ENCODE data around the gene CFAP53. TPM values are rescaled to one million over a fixed set of nuclear protein-coding genes. Genes with fewer than 3 reads are reported as not detected.

Gene CFAP53
- total RNA-seq, 1 donor from 2014 or later, result not detected

DNA sequence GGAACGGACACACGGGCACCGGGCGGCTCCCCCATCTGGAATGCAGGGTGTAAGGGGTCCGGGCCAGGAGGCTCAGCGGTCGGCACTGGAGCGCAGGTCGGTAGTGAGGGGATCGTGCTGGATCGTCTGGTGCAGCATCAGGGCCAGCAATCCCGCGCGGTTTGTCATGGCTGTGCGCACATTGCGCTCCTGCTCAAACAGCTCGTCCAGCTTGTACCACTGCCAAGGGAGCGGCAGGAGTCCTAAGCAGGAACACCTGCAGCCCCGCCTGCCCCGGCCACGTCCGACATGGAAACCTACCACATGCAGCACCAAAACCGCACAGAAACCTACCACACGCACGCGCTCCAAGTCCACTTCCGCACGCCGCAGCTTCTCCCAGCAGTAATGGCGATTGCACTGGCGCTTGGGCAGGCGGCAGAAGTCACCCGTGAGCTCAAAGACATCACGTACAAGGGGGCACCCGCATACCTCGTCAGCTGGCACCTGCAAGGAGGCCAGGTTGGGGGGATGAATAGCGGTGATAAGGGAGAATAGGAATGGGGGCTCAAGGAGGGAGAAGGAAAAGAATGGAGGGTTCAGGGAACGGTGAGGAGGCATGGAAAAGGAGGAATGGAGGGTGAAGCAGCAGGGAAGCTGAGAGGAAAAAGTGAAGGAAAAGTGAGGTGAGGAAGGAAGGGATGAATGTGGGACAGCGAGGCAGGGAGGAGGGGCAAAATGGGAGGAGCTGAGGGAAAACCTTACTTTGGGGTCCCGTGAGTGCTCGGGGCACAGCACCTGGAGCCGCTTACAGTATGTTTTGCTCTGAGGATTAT is 16.4 kb upstream of the CFAP53 start:
- H3K4me3 ChIP-seq, result peak overlapping the region in 1 of 2 donors; percentile 93
- TF ChIP-seq, protein P1, sequence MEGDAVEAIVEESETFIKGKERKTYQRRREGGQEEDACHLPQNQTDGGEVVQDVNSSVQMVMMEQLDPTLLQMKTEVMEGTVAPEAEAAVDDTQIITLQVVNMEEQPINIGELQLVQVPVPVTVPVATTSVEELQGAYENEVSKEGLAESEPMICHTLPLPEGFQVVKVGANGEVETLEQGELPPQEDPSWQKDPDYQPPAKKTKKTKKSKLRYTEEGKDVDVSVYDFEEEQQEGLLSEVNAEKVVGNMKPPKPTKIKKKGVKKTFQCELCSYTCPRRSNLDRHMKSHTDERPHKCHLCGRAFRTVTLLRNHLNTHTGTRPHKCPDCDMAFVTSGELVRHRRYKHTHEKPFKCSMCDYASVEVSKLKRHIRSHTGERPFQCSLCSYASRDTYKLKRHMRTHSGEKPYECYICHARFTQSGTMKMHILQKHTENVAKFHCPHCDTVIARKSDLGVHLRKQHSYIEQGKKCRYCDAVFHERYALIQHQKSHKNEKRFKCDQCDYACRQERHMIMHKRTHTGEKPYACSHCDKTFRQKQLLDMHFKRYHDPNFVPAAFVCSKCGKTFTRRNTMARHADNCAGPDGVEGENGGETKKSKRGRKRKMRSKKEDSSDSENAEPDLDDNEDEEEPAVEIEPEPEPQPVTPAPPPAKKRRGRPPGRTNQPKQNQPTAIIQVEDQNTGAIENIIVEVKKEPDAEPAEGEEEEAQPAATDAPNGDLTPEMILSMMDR (IDR thresholded peaks at IDR 0.05), result no peak
- peaks cover 25 to 36% of the 10 kb centered on the region in 2 donors for H3K36me3 ChIP-seq
- H3K27ac ChIP-seq, result peak overlapping the region in 1 of 2 donors; percentile 97
- H3K9me3 ChIP-seq, result no peaks in the 10 kb centered on the region
- intact Hi-C loops (cut with DNase I), result loop anchor here (5.0 to 10.0 kb wide), 5 partner anchors 372 to 915 kb away; partner anchors contain the start of genes ACAA2, C18orf32, ME2 and MEX3C
- peaks cover 3 to 23% of the 10 kb centered on the region in 2 donors for H3K4me1 ChIP-seq
- DNase-seq (ENCODE audit: low spot score in 2 of 2), result peak in 1 of 2 donors; percentile 64
- no peaks in the 10 kb centered on the region for H3K27me3 ChIP-seq

DNA sequence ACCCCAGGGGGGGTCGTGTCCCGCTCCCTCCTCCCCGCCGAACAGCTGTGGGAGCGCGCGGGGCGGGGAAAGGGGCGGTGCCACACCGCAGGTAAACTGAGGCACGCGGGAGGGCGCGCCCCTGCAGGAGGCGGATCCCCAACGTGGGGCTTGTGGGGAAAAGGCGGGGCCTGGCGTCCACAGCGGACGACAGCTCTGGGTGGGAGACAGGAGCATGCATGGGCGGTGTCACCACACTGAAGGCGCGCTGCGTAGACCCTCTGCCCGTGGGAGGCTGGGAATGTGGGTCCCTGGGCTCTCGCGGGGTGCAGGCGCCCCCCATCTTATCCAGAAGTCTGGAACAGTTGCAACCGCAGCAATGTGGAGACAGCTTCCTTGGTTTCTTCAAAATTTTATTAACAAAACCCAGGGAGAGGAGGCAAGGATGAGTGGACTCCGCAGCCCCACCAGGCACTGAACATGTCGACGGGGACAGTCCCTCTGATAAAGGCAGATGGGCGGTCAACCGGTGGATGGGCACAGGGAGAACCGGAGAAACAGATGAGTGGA is 15.8 kb upstream of the CFAP53 start:
- no peak for DNase-seq (ENCODE audit: low spot score in 2 of 2)
- intact Hi-C loops (cut with DNase I), result loop anchor here (1.0 to 10.0 kb wide), 8 partner anchors 16 to 915 kb away; partner anchors contain the start of genes ACAA2, C18orf32, CFAP53 and ME2

DNA sequence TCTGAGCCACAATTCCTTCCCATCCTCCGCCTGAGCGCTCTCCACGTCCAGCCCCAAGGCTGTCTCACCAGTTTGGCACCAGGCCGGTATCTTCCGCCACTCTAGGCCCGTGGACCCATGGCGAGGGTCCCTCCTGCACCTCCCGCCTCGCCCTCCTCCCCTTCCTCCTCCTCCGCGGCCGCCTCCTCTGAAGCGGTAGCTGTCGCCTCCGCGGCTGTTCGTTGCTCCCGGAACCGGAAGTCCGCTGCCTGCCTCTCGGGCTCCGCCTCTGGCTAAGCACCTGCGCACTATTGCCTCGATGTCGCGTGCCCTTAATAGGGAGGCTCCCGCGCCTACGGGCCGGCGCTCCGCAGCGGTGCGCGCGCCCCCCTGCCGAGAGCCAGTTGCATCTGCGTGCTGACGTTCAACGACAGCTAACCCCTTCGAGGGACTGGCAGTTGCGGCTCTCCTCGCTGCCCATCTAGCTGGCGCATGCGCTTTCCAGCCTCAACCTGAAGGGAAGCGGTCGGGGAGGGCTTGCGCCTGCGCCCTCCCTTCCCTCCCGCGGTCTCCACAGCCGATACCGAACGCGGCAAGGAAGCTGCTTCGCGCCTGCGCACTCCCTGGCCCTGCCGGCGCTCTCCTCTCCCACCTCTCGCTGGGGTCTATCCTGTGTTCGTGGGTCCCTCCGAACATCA is 15.1 kb upstream of the CFAP53 start, which contains the start of gene MBD1:
MBD1 (minus strand) TSS at position 229 of the 677 bp plus-strand sequence. CDS start 1,531 bp downstream, outside the sequence.
- Histone ChIP-seq H3K27ac (peak within 1 kb of the TSS; percentile 92 to 97), H3K36me3 (peaks cover 32 to 47% of the 10 kb centered on the region in 2 donors), H3K4me1 (peaks cover 3 to 23% of the 10 kb centered on the region in 2 donors), H3K27me3 (no peaks in the 10 kb centered on the region), H3K9me3 (no peaks in the 10 kb centered on the region), H3K4me3 (peak within 1 kb of the TSS; percentile 71 to 93)
- TF ChIP-seq, protein P1 (IDR thresholded peaks at IDR 0.05), result peak in 2 of 3 experiments; percentile 22 to 38
- intact Hi-C loops (cut with DNase I), result loop anchor here (1.0 to 10.0 kb wide), 8 partner anchors 15 to 916 kb away; partner anchors contain the start of genes ACAA2, C18orf32, CFAP53 and ME2
- peak; percentile 92 to 98 for DNase-seq (ENCODE audit: low spot score in 2 of 2)

More for the DNA sequence above, 15.8 kb upstream of the CFAP53 start:
- TF ChIP-seq, protein P1 (IDR thresholded peaks at IDR 0.05), result no peak
- Histone ChIP-seq H3K9me3 (no peaks in the 10 kb centered on the region), H3K36me3 (peaks cover 26 to 41% of the 10 kb centered on the region in 2 donors), H3K27ac (peak overlapping the region; percentile 92 to 97), H3K27me3 (no peaks in the 10 kb centered on the region), H3K4me3 (peak overlapping the region; percentile 71 to 93), H3K4me1 (peaks cover 3 to 23% of the 10 kb centered on the region in 2 donors)

DNA sequence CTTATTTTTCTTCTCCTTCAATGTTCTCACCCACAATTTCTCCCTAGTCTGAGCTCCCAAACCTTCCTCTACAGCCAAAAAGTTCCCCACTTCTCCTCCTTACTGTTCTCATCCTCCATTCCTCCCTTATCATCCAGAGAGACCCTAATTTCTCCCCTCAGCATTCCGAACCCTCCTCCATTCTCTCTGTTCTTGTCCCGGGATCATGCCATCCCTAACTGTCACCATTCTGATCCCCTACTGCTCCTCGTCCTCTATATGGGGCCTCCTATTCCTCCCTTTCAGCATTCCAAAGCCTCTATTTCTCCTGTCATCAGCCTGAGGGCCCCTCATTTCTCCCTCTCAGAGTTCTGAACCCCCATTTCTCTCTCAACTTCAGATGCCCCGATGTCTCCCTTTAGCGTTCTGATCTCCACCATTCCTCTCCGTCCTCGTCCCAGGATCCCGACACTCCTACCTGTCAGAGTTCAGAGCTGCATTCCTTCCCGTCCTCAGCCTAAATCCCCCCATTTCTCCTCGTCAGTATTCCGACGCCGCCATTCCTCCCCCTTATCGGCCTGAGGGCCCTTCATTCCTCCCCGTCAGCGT is 14.5 kb upstream of the CFAP53 start:
- intact Hi-C loops (cut with DNase I), result loop anchor here (1.0 to 10.0 kb wide), 8 partner anchors 14 to 916 kb away; partner anchors contain the start of genes ACAA2, C18orf32, CFAP53 and ME2
- H3K4me1 ChIP-seq, result peaks cover 3 to 23% of the 10 kb centered on the region in 2 donors
- peaks cover 38 to 53% of the 10 kb centered on the region in 2 donors for H3K36me3 ChIP-seq
- H3K4me3 ChIP-seq, result peak overlapping the region; percentile 71 to 93
- H3K27me3 ChIP-seq, result no peaks in the 10 kb centered on the region
- TF ChIP-seq, protein P1 (IDR thresholded peaks at IDR 0.05), result no peak
- H3K9me3 ChIP-seq, result no peaks in the 10 kb centered on the region
- peak overlapping the region; percentile 92 to 97 for H3K27ac ChIP-seq
- DNase-seq (ENCODE audit: low spot score in 2 of 2), result no peak

DNA sequence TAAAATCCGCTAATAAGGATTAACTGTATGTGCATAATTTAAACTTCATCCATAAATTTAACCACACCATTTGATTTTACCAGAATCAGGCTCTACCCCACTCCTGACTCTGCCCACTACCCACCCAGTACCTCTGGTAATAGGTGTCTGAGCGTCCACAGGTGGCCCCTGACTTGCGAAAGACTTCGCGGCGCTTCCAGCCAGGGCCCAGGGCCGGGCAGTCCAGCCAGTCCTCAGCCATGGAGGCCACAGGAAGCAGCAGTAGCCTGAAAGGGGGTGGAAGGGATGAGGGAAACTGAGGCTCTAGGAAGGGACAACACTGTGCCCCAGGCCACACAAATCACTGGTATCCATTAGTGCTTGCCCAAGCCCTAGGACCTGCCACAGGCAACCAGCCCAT is 13.5 kb upstream of the CFAP53 start:
- Histone ChIP-seq H3K27me3 (no peaks in the 10 kb centered on the region), H3K4me1 (peaks cover 3 to 23% of the 10 kb centered on the region in 2 donors), H3K4me3 (peak overlapping the region; percentile 71 to 93), H3K9me3 (no peaks in the 10 kb centered on the region), H3K27ac (no peak overlapping the region), H3K36me3 (peaks cover 43 to 55% of the 10 kb centered on the region in 2 donors)
- DNase-seq (ENCODE audit: low spot score in 2 of 2), result no peak
- intact Hi-C loops (cut with DNase I), result loop anchor here (2.0 to 10.0 kb wide), 6 partner anchors 95 to 918 kb away; partner anchors contain the start of genes ACAA2, C18orf32, ME2 and MEX3C
- TF ChIP-seq, protein P1 (IDR thresholded peaks at IDR 0.05), result no peak

Measured in ascending aorta (tissue), 2 donors.